ENCODE data around the gene KCNF1.

DNA sequence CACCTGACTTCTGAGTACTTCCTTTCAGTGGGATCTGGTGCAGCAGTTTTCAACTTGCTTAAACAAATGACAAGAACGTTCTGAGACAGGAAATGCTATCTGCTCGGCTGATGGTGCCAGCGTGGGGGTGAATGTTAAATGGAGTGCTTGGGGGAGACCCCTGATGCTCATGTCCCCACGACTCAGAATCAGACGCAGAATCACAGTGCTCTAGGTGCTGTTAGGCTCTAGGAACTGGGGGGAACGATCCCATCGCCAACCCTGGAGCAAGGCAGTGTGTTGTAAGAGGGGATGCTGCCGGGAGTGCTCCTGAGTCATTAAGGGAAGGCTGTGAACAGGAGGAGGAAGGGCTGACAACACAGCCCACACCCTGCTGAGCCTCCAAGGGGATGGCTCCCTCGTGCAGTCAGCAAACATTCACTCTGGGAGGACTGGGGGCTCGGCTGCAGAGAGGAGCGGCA, 34.1 kb upstream of the KCNF1 start:
- no peak for TF ChIP-seq EZH2phosphoT487 (IDR thresholded peaks at IDR 0.05; ENCODE audit: borderline replicate concordance)
- no peak for TF ChIP-seq POLR2AphosphoS5 (IDR thresholded peaks at IDR 0.05; ENCODE audit: low read depth, low read length)
- TF ChIP-seq POLR2A (IDR thresholded peaks at IDR 0.05; ENCODE audit: borderline replicate concordance, extremely low read depth, insufficient read depth, insufficient read length), result no peak
- TF ChIP-seq, protein P1, sequence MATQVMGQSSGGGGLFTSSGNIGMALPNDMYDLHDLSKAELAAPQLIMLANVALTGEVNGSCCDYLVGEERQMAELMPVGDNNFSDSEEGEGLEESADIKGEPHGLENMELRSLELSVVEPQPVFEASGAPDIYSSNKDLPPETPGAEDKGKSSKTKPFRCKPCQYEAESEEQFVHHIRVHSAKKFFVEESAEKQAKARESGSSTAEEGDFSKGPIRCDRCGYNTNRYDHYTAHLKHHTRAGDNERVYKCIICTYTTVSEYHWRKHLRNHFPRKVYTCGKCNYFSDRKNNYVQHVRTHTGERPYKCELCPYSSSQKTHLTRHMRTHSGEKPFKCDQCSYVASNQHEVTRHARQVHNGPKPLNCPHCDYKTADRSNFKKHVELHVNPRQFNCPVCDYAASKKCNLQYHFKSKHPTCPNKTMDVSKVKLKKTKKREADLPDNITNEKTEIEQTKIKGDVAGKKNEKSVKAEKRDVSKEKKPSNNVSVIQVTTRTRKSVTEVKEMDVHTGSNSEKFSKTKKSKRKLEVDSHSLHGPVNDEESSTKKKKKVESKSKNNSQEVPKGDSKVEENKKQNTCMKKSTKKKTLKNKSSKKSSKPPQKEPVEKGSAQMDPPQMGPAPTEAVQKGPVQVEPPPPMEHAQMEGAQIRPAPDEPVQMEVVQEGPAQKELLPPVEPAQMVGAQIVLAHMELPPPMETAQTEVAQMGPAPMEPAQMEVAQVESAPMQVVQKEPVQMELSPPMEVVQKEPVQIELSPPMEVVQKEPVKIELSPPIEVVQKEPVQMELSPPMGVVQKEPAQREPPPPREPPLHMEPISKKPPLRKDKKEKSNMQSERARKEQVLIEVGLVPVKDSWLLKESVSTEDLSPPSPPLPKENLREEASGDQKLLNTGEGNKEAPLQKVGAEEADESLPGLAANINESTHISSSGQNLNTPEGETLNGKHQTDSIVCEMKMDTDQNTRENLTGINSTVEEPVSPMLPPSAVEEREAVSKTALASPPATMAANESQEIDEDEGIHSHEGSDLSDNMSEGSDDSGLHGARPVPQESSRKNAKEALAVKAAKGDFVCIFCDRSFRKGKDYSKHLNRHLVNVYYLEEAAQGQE (IDR thresholded peaks at IDR 0.05; ENCODE audit: low read depth), result no peak
- TF ChIP-seq CTCF (IDR thresholded peaks at IDR 0.05 in 2 of 3, conservative IDR thresholded peaks at IDR 0.05 in 1 of 3; ENCODE audit: borderline replicate concordance in 1 of 3, insufficient read depth in 1 of 3, low read depth in 2 of 3, low read length in 2 of 3), result no peak
- no peak for TF ChIP-seq MAX (IDR thresholded peaks at IDR 0.05)
- no peak for TF ChIP-seq YY1 (IDR thresholded peaks at IDR 0.05; ENCODE audit: extremely low read depth, insufficient replicate concordance, low read depth, low read length)
- TF ChIP-seq EZH2 (IDR thresholded peaks at IDR 0.05), result no peak
- no peak for TF ChIP-seq ELF1 (IDR thresholded peaks at IDR 0.05; ENCODE audit: borderline replicate concordance, low read depth)
- TF ChIP-seq RAD21 (IDR thresholded peaks at IDR 0.05; ENCODE audit: low read depth), result no peak
- TF ChIP-seq SP1 (IDR thresholded peaks at IDR 0.05; ENCODE audit: low read depth), result no peak
- TF ChIP-seq, protein P2, sequence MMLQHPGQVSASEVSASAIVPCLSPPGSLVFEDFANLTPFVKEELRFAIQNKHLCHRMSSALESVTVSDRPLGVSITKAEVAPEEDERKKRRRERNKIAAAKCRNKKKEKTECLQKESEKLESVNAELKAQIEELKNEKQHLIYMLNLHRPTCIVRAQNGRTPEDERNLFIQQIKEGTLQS (IDR thresholded peaks at IDR 0.05), result no peak
- no peak for TF ChIP-seq SIN3A (IDR thresholded peaks at IDR 0.05; ENCODE audit: low read depth)

All from HCT116 (cell line).